CD4-positive, alpha-beta T cell treated with Interleukin-6 for 4 hours (primary cell): ENCODE measurements around the gene TLL1.

ENCODE experiments used
- DNase-seq: peaks from one replicate; pipeline ENCODE4 v3.0.0-alpha.2; 2020; ENCODE audit warnings: mixed read lengths

Gene TLL1

DNA sequence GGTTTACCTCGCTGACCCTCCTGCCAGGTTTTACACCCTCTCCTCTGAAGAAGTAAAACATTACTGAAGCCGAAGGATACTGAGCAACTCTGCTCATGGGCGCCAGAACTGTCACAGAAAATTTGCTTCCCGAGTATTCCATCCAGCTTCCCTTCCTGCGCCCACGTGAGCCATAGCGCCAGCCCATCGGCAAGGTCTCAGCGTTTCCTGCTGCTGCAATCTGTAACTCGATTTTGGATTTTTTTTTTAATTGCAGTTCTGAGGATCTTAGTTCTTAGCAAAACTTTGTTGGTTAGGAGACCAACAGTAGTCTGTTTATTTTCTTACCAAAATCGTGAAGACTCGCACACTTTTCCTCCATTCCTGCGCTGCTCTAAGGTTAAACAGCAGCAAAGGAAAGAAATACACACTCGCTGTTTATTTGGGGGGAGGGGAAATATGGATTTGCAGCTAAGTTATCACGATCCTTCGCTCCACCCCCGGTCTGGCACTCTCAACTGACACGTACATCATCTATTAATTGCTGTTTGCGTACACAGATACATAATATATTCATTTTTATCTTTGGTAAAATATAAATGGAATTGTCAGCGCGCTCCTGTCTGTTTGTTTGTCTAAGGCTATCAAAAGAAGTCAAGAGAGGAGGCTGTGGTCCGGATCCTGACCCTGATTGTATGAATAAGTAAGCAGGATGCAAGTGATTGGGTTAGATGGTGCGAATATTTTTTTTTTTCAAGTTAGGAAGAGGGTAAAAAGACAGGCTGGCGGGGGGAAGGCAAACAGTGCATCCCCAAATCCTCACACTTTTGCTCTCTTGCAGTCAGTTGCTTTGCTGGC lies at the start of gene TLL1:
TLL1 (plus strand) TSS at position 777 of the 837 bp plus-strand sequence. CDS start 668 bp downstream, outside the sequence.
- DNase-seq, result no peak

DNA sequence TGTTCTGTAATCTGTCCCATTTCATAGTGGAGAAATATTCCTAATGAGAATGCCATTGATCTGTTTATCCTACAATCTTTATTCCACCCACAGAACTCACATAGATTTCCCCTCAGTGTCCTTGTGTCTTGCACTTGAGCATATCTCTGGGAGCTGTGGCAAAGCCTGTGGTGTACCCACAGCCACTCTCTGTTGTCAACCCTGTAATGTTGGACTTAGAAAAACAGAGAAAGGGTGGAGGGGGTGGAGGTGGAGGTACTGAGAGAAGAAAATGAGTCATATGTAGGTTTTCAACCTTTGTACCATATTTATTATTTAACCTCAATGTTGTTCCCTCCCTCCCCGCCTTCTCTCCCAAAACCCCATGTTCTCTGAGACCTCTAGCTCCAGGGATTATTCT lies 46.9 kb upstream of the TLL1 start:
- DNase-seq, result no peak

DNA sequence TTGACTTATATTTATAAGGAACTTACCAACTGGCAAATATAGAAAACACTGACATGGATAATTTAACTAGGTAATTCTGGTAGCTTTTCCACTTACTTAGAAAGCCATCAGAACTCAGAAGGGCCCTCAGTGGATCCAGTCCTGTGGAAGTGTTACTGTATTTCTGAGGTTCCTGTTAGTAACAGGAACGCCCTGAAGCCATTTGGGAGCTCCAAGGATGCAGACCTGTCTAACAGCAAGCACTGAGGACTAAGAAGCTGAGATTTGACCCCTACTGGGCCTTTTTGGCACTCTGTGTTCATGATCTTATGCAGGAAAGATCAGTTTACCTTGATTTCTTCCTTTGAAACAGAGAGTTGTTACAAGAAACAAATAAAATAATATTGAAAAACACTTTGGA lies 46.0 kb upstream of the TLL1 start:
- no peak for DNase-seq

DNA sequence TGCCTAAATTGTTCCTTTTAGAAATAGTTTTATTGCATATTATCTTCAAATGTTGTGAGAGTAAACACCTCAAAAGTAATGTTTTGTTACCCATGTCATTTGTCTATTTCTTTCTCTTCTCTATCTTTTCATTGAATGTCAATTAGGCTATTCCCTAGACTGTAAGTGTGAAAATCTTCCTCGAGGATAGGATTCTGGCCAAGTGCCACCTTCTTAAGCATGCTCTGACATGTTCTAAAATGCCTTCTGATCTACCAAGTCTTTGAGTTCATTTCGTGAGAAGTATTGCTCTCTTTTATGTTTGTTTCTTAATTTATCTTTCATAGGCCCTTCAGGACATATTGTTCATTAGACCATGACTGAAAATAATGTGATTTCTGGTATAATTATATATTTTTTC lies 44.1 kb upstream of the TLL1 start:
- DNase-seq, result no peak

DNA sequence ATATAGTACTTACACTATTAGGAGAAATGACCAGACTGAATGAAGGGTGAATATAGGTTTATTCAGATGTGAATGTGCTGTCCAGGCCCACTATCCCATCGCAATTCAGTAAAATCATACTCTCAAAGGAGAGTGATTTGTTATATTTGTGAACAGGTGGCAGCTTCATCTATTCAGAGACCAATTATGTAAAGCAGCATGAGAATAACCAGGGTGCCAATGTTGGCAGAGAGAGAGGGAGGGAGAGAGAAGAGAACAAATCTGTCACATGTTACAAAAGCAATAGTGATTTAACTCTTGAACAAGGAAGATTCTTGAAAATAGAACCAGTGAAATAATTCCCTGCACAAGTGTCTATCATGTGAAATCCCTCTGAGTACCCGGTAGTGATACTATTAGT lies 38.9 kb upstream of the TLL1 start:
- no peak for DNase-seq

DNA sequence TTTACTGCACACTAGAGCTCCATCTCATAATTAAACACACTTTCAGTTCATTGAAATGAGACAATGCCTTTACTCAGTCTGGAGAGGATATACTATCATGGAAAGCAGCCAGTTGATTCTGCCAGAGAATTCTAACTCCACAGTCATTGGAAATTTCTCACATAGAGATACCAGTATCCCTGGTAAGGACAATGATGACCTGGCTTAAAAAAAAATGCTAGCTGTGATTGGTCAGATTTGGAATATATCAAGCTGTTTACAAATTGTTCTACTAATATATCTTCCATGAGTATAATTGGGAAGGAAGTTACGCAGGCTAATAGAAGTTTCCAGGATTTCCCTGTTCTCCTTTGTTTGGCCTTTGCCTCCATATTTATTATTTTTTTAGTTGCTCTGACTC lies 34.5 kb upstream of the TLL1 start:
- DNase-seq, result no peak

DNA sequence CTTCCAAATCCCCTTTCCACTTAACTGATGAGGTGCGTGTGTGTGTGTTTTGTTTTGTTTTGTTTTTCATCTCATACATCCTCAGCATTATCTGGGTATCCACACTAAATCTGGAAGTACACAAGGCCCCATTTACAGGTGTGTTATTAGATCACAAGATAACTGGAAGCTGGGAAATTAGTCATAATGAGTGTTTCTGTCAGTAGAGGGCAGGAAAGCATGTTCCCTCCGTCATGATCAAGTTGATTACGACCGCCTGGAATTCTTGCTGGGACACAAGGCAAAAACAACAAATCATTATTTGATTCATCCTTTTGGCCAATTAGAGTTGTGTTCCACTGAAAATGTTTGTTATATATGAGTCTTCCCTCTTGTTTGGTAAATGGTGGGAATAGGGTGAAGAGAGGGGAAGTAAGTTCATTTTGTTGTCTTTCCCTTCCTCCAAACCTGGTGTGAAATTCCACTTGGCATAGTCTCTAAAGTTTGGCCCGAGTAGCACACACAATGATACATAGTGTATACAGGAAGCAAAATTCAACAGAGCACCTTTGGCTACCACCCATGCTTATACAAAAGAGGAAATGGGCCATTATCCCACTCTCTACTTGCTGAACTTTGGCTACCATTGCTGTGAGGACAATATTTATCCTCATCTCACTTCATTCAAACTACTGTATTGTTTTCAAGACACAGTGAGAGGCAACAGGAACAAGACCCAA lies 33.3 kb upstream of the TLL1 start:
- no peak for DNase-seq

DNA sequence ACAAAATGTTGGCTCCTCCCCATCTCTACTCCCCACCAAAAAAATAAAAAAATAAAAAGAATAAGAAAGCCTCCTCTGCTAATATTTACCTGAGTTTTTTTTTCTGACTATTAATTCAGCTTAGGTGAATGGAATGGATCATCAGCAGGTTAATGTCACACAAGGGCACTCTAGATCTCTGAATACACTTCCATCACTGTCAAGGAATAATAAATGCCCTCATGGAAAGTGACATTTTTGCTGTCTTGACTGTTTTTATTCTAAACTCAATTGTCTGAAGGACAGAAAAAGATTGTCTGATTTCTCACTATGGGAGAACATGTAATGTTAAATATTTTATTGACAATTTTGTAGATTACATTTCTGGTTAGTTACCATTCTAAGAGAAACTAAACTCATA lies 30.4 kb upstream of the TLL1 start:
- no peak for DNase-seq

DNA sequence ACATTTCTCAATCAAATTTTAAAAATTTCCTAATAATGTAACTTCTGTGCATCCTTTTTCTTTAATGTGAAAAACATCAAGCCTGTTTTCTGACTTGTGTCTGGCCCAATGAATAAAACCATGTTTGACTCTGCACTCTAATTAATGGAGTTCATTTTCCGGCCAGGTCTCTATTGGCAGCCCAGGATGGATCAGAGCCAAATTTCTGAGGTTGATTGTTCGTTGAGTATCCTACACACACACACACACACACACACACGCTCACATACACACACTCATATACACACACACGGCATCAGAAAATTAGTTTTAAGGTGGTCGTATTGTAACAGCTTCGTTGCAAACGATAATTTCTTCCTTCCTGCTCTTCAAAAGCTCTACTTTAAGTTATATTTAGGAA lies 28.9 kb upstream of the TLL1 start:
- no peak for DNase-seq

DNA sequence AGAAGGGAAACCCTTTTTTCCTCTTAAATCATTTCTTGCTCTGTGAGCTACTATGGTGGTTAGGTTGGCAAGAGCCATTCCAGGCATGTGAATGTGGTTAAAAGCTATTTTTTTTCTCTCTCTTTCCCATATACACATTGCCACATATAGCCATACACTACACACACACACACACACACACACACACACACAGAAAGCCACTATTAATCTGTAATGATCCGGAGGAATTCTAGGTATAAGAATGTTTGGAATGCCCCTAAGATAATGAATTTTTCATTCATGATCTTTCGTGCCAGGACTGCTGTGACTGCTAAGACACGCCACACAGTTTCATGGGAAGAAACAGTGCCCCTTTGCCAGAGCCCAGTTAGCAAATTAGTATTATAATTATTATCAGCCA lies 21.8 kb upstream of the TLL1 start:
- DNase-seq, result no peak

DNA sequence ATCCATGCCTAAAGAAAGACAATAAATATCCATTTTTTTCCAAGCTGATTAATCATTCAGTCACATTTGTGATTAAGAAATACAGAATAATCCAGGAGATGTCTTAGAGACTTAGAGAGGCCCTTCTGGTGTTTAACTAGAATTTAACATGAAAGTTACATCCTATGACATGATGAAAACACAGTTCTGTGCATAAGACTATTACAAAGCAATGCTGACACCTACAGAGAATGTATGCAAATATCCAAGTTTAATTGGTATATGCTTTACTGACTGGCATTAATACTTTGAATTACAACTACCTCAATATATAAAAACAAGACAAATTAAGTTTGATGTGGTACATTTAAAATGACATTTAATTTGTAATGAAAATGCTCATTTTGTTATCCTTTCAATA lies 17.8 kb upstream of the TLL1 start:
- DNase-seq, result no peak

DNA sequence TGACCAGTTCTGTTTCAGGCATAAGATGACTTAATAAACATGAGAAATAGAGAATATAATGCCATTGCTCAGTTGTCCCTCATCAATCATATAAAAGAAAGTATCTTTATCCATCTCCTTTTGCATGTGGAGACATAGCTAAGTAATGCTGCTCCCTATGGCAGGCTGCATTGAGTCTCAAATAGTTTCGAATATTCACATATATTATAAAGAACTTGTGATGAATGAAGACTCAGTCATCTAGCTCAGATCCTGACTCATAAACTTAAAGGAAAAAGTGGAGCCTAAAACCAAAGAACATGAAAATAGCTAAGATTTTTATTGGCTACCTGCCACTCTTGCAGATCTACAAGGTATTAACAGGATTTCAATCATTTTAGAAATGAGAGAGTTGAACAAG lies 11.7 kb upstream of the TLL1 start:
- no peak for DNase-seq

DNA sequence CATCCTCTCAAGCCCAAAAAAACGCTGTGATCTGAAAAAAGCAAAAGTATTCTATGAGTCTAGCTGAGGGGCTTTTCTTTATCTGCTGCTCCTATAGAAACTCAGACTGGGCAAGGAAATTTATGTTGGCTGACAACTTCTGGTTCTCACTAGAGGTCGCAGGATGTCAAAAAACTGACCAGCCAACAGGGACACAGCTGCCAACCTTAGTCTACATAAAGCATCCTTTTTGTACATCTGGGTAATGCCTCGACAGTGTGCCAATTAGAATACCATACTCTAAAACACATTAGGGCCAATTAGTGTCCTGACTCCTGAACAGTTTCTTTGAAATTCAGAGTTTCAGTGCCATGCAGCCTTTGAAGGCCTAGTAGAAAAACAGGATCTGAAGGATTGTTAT lies 8.8 kb upstream of the TLL1 start:
- DNase-seq, result no peak

DNA sequence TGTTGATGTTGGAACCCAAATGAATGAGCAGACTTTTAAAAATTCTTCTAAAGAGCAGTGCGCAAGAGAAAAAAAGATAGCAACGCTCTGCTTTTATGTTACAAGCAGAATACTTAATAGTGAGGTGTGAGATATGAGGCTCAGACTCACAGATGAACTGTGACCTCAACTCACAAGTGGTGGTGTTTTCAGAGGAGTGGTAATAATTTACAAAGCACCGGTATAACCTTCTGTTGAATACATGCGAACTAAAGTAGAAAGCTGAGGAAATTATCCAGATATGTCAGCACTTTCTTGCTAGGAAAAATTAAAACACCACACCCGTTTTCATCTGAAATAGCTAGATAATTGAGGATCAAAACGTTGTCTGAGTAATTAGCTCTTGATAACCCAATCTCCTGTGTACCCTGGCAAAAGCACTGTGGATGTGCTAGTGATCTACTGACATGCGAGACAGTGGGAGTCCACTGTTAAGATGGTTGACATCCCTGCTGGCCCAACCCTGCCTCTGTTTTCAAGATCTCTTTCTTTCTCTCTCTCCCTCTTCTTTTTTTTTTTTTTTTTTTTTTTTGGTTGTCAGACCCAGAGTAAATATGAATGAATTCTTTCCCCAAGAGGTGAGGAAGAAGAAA lies 6.9 kb upstream of the TLL1 start:
- DNase-seq, result no peak

DNA sequence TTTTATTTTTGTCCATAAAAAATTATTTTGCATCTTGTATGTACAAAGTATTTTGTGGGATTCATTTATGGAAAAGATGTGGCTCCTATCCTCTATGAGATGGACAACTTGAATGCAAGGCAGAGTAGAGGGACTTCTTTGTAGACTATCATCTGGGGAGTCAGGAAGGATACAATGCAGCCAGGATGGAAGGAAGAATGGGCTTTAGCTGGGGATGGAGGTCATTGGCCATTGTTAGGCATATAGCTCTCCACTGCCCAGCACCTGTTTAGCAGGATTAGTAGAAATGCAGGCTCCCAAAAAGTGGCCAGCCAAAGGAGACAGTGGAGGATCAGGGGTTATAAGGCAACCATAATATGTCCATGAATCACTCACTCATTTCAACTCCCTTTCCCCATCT lies 5.1 kb upstream of the TLL1 start:
- no peak for DNase-seq

DNA sequence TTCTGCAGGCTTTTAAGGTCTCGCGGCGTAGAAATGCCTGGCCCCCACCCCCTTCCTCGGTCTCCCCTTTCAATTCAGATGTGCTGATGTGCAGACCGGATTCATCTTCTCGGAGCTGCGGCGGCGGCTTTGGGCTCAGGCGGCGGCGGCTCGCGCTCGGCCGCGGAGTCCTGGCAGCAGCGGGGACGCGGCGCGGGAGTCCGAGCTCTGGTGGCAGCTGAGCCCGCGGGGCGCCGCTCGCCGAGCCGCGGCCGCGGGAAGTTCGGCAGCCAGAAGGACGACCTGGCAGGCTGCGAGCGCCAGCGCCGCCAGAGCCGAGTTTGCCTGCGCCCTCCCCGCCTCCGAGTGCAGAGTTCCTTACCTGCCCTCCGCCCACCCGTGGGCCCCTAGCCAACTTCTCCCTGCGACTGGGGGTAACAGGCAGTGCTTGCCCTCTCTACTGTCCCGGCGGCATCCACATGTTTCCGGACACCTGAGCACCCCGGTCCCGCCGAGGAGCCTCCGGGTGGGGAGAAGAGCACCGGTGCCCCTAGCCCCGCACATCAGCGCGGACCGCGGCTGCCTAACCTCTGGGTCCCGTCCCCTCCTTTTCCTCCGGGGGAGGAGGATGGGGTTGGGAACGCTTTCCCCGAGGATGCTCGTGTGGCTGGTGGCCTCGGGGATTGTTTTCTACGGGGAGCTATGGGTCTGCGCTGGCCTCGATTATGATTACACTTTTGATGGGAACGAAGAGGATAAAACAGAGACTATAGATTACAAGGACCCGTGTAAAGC lies 448 bp downstream of the TLL1 start:
- no peak for DNase-seq

DNA sequence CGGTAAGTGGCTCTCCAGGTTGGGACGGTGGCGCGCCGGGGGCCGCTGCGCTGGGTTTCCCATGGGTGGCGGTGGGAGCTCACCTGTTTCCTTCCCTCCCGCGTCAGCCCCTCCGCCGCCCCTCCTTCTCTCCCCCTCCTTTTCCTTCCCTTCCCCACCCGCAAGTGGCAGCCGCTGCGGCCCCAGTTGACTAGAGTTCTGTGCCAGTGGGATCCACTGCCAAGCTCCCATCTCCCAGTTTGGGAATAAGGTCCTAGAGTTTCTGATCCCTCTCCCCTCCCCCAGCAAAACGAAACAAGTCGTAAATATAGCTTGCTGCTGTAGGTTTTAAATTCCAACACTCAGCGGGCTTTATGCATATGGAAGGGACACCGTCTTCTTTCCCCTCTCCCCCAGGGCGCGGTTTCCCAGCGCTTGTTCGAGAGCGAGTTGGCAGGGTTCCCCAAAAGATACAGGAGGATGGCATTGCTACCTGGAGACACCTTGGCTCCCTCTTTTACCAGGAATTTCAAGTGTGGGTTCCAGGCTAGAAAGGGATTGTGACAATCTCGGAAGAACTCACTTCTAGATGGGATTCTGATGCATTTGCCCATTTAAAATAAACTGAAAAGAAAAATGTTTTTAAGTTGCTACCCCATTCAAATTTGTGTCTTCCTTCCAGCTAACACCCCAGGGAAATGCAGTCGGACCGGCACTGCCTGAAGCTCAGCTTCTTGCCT lies 1.2 kb downstream of the TLL1 start:
- DNase-seq, result no peak

DNA sequence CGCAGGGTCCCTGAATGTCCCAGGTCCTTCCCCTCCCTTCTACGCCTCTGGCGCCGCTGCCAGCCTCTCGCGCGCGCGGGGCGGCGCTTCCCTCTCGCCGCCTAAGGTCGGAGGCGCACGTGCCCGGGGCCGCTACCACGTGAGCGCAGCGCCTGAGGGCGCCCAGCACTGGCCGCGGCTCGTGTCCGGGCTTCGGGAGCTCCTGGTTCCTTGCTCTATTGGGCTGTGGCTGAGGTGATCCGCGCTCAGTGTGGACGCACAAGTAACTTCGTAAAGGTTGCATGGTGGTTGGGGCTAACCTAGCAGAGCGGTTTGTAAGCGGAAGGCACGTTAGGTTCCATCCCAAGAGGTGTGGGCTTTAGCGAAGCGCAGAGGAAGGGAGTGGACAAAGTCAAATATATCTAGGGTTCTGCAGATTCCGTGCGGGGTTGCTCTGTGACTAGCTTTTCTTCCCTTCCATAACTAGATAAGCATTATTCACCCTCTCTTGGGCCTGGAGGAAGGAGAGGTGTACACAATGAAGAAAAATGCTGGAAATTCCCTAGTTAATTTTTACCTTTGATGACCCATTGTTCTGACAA lies 1.8 kb downstream of the TLL1 start:
- DNase-seq, result no peak

DNA sequence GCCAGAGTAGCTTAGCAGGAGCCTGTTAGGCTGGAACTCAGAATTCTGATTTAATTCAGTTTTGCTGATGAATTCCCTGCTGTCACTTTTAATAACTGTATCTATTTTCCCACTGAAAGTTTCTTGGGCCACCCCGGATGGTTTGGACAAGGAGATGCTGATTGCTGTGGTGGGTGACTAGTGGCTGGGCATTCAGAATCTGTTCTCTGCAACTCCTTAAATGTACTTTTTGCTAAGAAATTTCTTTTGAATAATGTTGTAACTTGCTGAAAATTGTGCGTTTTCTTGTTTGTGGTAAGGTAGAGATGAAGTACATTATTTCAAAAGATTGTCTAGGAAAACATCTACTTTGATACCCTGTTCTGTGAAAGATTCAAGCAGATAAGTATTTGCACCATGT lies 2.4 kb downstream of the TLL1 start:
- DNase-seq, result no peak

DNA sequence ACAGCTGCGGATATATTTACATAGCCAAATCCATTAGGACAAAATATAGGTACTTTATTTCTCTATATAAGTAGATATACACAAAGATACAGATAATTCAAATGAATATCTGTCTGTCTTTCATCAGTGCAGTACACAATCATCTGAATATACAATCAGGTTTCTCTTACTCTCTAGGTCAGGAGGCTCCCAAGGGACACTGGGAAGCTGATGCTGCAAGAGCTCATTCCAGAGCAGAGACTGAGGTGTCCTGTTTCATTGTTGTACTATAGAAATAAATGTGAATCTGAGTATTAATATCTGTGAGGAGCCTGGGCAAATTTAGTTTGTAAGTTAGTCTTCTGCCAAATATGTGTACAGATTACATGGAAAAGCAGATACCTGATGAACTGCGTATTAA lies 4.2 kb downstream of the TLL1 start:
- no peak for DNase-seq

DNA sequence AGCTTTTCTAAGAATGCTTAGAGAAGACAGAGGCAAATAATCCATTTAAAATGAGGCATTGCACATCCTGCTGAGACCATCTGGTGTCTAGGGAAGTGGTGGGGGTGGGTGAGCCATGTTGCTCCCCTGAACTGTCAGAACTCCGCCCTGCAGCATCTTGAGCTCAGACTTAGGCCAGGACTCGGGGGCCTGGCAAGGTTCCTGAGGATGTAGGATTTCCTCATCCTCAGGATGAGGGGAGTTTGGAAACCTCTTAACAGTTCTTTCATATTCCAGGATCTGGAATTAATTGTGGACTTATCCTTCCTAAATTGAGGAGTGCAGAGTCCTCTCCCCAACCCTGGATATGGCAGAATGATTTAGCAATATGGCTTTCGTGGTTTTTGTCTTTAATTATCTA lies 6.6 kb downstream of the TLL1 start:
- DNase-seq, result no peak

DNA sequence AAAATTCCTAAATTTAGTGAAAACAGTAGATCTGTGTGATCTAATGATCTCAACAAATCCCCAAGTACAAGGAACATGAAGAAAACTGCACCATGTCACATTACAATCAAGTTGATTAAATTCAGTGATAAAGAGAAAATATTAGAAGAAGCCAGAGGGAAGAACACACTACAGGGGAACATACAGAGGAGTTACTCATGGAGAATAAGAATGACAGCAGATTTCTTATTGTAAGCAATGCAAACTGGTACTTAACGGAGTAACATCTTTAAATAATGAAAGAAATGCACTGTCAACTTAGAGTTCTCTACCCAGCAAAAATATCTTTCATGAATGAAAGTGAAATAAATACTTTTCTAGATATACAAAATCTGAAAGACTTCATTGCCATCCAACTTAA lies 21.1 kb downstream of the TLL1 start:
- DNase-seq, result no peak
